CD4-positive, alpha-beta T cell (primary cell): ENCODE measurements around the gene NFIA. TPM values are rescaled to one million over a fixed set of nuclear protein-coding genes. Genes with fewer than 3 reads are reported as not detected.

Source experiments
- ATAC-seq: fragments of 200-7000 bp; cut with Tn5 transposase; one replicate; pipeline ENCODE4 v1.10.0; 2022; ENCODE audit warnings: mild to moderate bottlenecking; ENCODE audit not compliant: poor library complexity
- CTCF ChIA-PET: fragments of 350-600 bp; sonication (Branson Sonifier 250); formaldehyde crosslinking; loops from one replicate; lab custom pipeline; 2021; ENCODE audit warnings: antibody characterized with exemption, inconsistent platforms; lab: Charles Lee
- POLR2A ChIA-PET: fragments of 350-600 bp; sonication (Branson Sonifier 250); formaldehyde crosslinking; loops from one replicate; lab custom pipeline; 2021; ENCODE audit warnings: antibody characterized with exemption, inconsistent platforms; lab: Charles Lee
- DNase-seq, 14 experiments: peaks; one replicate each; pipeline ENCODE4 v3.0.0-alpha.2; 2013 to 2020; ENCODE audit warnings: mixed read lengths in 2 of 14
- H3K27ac ChIP-seq, 2 donors: one replicate each; pipeline versions ENCODE4 v1.5.1 to v1.7.0; 2013; ENCODE audit warnings: low read length in 2 of 2, low read depth in 1 of 2, mild to moderate bottlenecking in 1 of 2
- H3K27me3 ChIP-seq, 2 experiments: 1 replicate in 1 of 2; 2 replicates in 1 of 2; pipeline versions ENCODE4 v1.6.1 to v1.7.0; 2013; ENCODE audit warnings: low read length in 2 of 2, control low read depth in 1 of 2, mild to moderate bottlenecking in 1 of 2, moderate library complexity in 1 of 2; ENCODE audit not compliant: insufficient read depth in 2 of 2, control insufficient read depth in 1 of 2
- H3K36me3 ChIP-seq: one replicate; pipeline ENCODE4 v1.6.1; 2013; ENCODE audit warnings: low read length, control low read depth; ENCODE audit not compliant: insufficient read depth
- H3K4me1 ChIP-seq: one replicate; pipeline ENCODE4 v1.6.1; 2013; ENCODE audit warnings: low read length, control low read depth; ENCODE audit not compliant: insufficient read depth
- H3K4me3 ChIP-seq: one replicate; pipeline ENCODE4 v1.5.1; 2013; ENCODE audit warnings: mild to moderate bottlenecking, low read length, moderate library complexity
- H3K9me3 ChIP-seq, 2 experiments: 1 replicate in 1 of 2; 2 replicates in 1 of 2; pipeline versions ENCODE4 v1.6.1 to v1.7.0; 2013; ENCODE audit warnings: low read length in 2 of 2, mild to moderate bottlenecking in 2 of 2, control low read depth in 1 of 2, moderate library complexity in 1 of 2; ENCODE audit not compliant: control insufficient read depth in 1 of 2, insufficient read depth in 1 of 2
- H3K27ac Mint-ChIP-seq: one replicate; pipeline ENCODE4 v1.8.0; 2020; ENCODE audit warnings: mixed read lengths
- H3K27me3 Mint-ChIP-seq: one replicate; pipeline ENCODE4 v1.8.0; 2021; ENCODE audit warnings: mixed read lengths
- H3K36me3 Mint-ChIP-seq: one replicate; pipeline ENCODE4 v1.8.0; 2021; ENCODE audit warnings: low read depth, mixed read lengths
- H3K4me1 Mint-ChIP-seq: one replicate; pipeline ENCODE4 v1.8.0; 2021; ENCODE audit warnings: low read depth, mixed read lengths
- H3K4me3 Mint-ChIP-seq: one replicate; pipeline ENCODE4 v1.8.0; 2020; ENCODE audit warnings: mild to moderate bottlenecking, mixed read lengths
- H3K9me3 Mint-ChIP-seq: one replicate; pipeline ENCODE4 v1.8.0; 2020; ENCODE audit warnings: mixed read lengths
- intact Hi-C, 2 experiments: fragments of 100-400 bp; cut with DNase I in 1 of 2; cut with micrococcal nuclease in 1 of 2; formaldehyde crosslinking; loops; one replicate each; pipeline versions ENCODE4 v1.15.1 to v1.9.0; 2023 to 2025; cut with DNase I, micrococcal nuclease
- total RNA-seq, 174 experiments: library from RNA in 2 of 174; stranded (reverse) in 2 of 174; gene quantifications; one replicate each; pipeline ENCODE4 v1.2.3 and lab custom pipeline; 2021 to 2026
- TF ChIP-seq, protein P1 (sequence below): fragments of 200-600 bp; IDR thresholded peaks from one replicate; pipeline ENCODE4 v1.8.0; 2022; ENCODE audit warnings: antibody characterized with exemption, mild to moderate bottlenecking

The NFIA gene
- total RNA-seq, 2 experiments from 2014 or later, result 4.8 to 5.9 TPM

DNA sequence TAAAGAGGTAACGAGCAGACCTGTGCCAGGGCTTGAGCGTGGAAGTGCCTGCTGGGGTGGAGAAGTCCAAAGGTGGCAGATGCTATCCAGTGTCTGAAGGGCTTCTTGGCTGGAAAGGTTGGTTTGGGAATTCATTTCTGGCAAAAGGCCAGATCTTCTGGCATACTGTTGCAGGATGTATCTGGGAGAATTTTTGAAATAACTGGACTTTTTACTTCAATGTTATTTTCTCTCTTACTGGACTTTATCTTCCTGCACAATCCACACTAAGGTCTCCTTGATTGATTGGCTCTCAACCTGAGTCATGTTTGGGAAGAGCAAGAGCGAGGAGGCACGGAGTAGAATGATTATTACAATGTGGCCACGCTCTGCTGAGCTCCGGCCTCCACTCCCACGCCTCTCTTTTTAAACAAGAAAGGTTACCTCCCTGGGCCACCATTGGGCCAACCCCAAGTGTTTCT lies 364.2 kb downstream of the NFIA start:
- Mint-ChIP-seq H3K36me3 (no peaks in the 10 kb centered on the region), H3K4me1 (no peaks in the 10 kb centered on the region), H3K27me3 (no peaks in the 10 kb centered on the region), H3K4me3 (no peak overlapping the region), H3K9me3 (no peaks in the 10 kb centered on the region), H3K27ac (no peak overlapping the region)
- TF ChIP-seq, protein P1, sequence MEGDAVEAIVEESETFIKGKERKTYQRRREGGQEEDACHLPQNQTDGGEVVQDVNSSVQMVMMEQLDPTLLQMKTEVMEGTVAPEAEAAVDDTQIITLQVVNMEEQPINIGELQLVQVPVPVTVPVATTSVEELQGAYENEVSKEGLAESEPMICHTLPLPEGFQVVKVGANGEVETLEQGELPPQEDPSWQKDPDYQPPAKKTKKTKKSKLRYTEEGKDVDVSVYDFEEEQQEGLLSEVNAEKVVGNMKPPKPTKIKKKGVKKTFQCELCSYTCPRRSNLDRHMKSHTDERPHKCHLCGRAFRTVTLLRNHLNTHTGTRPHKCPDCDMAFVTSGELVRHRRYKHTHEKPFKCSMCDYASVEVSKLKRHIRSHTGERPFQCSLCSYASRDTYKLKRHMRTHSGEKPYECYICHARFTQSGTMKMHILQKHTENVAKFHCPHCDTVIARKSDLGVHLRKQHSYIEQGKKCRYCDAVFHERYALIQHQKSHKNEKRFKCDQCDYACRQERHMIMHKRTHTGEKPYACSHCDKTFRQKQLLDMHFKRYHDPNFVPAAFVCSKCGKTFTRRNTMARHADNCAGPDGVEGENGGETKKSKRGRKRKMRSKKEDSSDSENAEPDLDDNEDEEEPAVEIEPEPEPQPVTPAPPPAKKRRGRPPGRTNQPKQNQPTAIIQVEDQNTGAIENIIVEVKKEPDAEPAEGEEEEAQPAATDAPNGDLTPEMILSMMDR, result no peak
- H3K27ac ChIP-seq, result no peak overlapping the region
- H3K9me3 ChIP-seq, result no peaks in the 10 kb centered on the region
- POLR2A ChIA-PET, result no interaction called here
- no peaks in the 10 kb centered on the region for H3K4me1 ChIP-seq
- DNase-seq, result no peak
- H3K4me3 ChIP-seq, result no peak overlapping the region
- ATAC-seq, result no peak
- H3K27me3 ChIP-seq, result no peaks in the 10 kb centered on the region
- CTCF ChIA-PET, result no interaction called here
- intact Hi-C loops, result no loop called here
- no peaks in the 10 kb centered on the region for H3K36me3 ChIP-seq

DNA sequence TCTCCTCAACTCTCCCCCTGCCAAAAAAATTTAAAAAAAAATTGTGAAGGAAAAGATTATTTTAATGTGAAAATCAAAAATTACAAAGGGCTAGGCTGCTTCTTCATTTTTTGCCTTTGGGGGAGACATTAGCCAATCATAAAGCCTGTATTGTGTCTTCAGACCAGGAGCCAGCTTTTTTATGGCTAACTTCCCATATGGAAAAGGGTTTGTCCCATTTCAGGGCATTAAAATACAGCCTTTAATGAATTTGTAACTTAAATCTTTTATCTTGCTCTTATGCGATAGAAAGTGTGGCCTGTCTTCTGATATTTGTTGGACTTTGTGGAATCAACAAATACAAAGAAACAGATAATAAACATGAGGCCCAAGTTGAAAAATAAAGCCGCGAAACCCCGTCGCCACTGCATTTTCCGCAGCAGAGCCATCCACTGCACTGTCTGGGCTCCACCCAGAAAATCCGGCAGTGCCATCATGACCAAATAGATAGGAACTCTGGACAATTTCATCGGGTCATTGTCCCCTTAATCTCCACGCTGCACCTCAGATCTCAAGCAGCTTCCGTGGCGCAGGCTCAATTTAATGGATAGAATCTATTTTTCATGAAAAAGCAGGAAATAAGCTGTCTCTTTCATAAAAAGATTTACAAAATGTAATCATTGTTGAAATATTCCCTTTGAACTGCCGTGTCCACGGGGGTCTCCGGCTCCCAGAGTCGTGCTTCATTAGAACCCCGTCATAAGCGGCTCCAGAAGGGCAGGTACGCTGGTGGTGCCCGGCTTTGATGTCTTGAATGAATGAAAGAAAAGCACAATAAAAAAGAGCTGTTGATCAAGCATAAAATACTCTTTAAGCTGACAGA lies 365.0 kb downstream of the NFIA start:
- Mint-ChIP-seq H3K36me3 (no peaks in the 10 kb centered on the region), H3K4me3 (no peak overlapping the region), H3K27me3 (no peaks in the 10 kb centered on the region), H3K27ac (no peak overlapping the region), H3K9me3 (no peaks in the 10 kb centered on the region), H3K4me1 (no peaks in the 10 kb centered on the region)
- TF ChIP-seq, protein P1, result no peak
- no peaks in the 10 kb centered on the region for H3K4me1 ChIP-seq
- intact Hi-C loops, result no loop called here
- H3K4me3 ChIP-seq, result no peak overlapping the region
- H3K9me3 ChIP-seq, result no peaks in the 10 kb centered on the region
- ChIA-PET POLR2A (no interaction called here), CTCF (no interaction called here)
- H3K27me3 ChIP-seq, result no peaks in the 10 kb centered on the region
- ATAC-seq (no peak), DNase-seq (no peak)
- H3K36me3 ChIP-seq, result no peaks in the 10 kb centered on the region
- no peak overlapping the region for H3K27ac ChIP-seq

DNA sequence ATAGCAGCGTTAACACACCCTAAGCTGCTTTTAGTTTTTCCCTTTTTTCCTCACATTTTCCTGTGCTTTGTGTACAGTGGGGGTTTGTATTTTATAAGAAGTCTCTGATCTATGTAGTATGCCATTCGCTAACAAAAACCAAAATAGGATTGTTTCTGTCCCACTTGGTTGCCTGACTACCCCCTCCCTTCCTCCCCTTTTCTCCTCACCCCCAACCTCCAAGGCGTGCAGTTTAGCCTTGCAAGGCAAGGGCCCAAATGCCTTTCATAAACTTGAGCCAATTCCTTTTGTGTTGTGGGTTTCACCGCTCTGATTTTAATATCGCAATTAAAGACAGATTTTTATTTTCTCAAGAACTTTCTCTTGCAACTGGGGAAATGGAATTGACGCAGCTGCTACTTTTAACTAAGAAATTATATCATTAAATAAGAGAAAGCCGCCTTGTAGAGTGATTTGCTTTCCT lies 365.6 kb downstream of the NFIA start:
- H3K4me1 Mint-ChIP-seq, result peaks cover 6% of the 10 kb centered on the region
- ChIA-PET POLR2A (no interaction called here), CTCF (no interaction called here)
- no peak overlapping the region for H3K27ac ChIP-seq
- H3K4me1 ChIP-seq, result no peaks in the 10 kb centered on the region
- no peaks in the 10 kb centered on the region for H3K36me3 Mint-ChIP-seq
- no peaks in the 10 kb centered on the region for H3K9me3 Mint-ChIP-seq
- TF ChIP-seq, protein P1, result no peak
- H3K4me3 ChIP-seq, result no peak overlapping the region
- intact Hi-C loops, result no loop called here
- ATAC-seq (no peak), DNase-seq (no peak)
- no peaks in the 10 kb centered on the region for H3K9me3 ChIP-seq
- no peaks in the 10 kb centered on the region for H3K27me3 ChIP-seq
- H3K27ac Mint-ChIP-seq, result no peak overlapping the region
- no peaks in the 10 kb centered on the region for H3K36me3 ChIP-seq
- H3K27me3 Mint-ChIP-seq, result no peaks in the 10 kb centered on the region
- H3K4me3 Mint-ChIP-seq, result no peak overlapping the region
